Measurements from ENCODE around the gene KRTAP5-1. TPM values are rescaled to one million over a fixed set of nuclear protein-coding genes. Genes with fewer than 3 reads are reported as not detected.
"Not testable (repeated sequence)": the region's sequence is repeated elsewhere in the genome, so short reads cannot be mapped to it uniquely, and the experiment has no call there.

KRTAP5-1 gene
- total RNA-seq, 1 experiment from 2014 or later = not detected

GRCh38 chr11:1600626-1601025 is 15.5 kb upstream of the KRTAP5-1 start:
- intact Hi-C loops (cut with micrococcal nuclease) = no loop called here
- H3K9ac ChIP-seq (ENCODE audit: low read length) = no peak overlapping the region
- H3K27ac ChIP-seq (ENCODE audit: low read length) = no peak overlapping the region
- no peak for DNase-seq
- no peak for ATAC-seq
- no peaks in the 10 kb centered on the region for H3F3A ChIP-seq (ENCODE audit: low read length, unreplicated experiment)
- no peaks in the 10 kb centered on the region for H4K20me1 ChIP-seq (ENCODE audit: low read length)
- no peaks in the 10 kb centered on the region for H3K79me2 ChIP-seq (ENCODE audit: low read length)
- H3K9me3 ChIP-seq (ENCODE audit: low read length) = no peaks in the 10 kb centered on the region
- ChIA-PET CTCF (no interaction called here), POLR2A (ENCODE audit: unreplicated experiment) (interaction anchor here (0.7 kb wide), 1 partner anchor 19 kb away, joined by 3 read pairs; no protein-coding TSS in a partner anchor)
- no peak overlapping the region for H3K4me2 ChIP-seq (ENCODE audit: low read length)
- no peak overlapping the region for H3K4me3 ChIP-seq (ENCODE audit: low read length)
- H3K4me1 ChIP-seq (ENCODE audit: insufficient read depth, low read length) = no peaks in the 10 kb centered on the region
- peaks cover 30% of the 10 kb centered on the region for H3K27me3 ChIP-seq (ENCODE audit: low read length)
- no peaks in the 10 kb centered on the region for H3K9me2 ChIP-seq (replicated peaks; ENCODE audit: low read length)
- no peaks in the 10 kb centered on the region for H3K36me3 ChIP-seq (ENCODE audit: low read depth, low read length)
- TF ChIP-seq EZH2 (IDR thresholded peaks at IDR 0.05; ENCODE audit: low read length, unreplicated experiment) (no peak), EZH2phosphoT487 (IDR thresholded peaks at IDR 0.05; ENCODE audit: borderline replicate concordance, low read length) (no peak), CTCF (conservative IDR thresholded peaks at IDR 0.05; ENCODE audit: low read depth, low read length) (no peak)
- no TSS peak for BruUV-seq (replicated peaks)
- no peak overlapping the region for H2AFZ ChIP-seq (ENCODE audit: low read length)

- H3K4me3 ChIP-seq (ENCODE audit: low read length) = no peak overlapping the region
- no TSS peak for BruUV-seq (replicated peaks)
- no peaks in the 10 kb centered on the region for H3K79me2 ChIP-seq (ENCODE audit: low read length)
- ChIA-PET POLR2A (ENCODE audit: unreplicated experiment) (no interaction called here), CTCF (no interaction called here)
- ATAC-seq (no peak), DNase-seq (no peak)
- no peak overlapping the region for H3K27ac ChIP-seq (ENCODE audit: low read length)
- H3K9me3 ChIP-seq (ENCODE audit: low read length) = no peaks in the 10 kb centered on the region
- H3K4me2 ChIP-seq (ENCODE audit: low read length) = no peak overlapping the region
- intact Hi-C loops (cut with micrococcal nuclease) = no loop called here
- no peaks in the 10 kb centered on the region for H3K9me2 ChIP-seq (replicated peaks; ENCODE audit: low read length)
- no peak for TF ChIP-seq EZH2phosphoT487 (IDR thresholded peaks at IDR 0.05; ENCODE audit: borderline replicate concordance, low read length)
- TF ChIP-seq EZH2 (IDR thresholded peaks at IDR 0.05; ENCODE audit: low read length, unreplicated experiment) = no peak
- TF ChIP-seq CTCF (conservative IDR thresholded peaks at IDR 0.05; ENCODE audit: low read depth, low read length) = no peak
- no peaks in the 10 kb centered on the region for H3K36me3 ChIP-seq (ENCODE audit: low read depth, low read length)
- H3K27me3 ChIP-seq (ENCODE audit: low read length) = peaks cover 30% of the 10 kb centered on the region
- no peak overlapping the region for H3K9ac ChIP-seq (ENCODE audit: low read length)
- H3F3A ChIP-seq (ENCODE audit: low read length, unreplicated experiment) = no peaks in the 10 kb centered on the region
- no peak overlapping the region for H2AFZ ChIP-seq (ENCODE audit: low read length)
- H3K4me1 ChIP-seq (ENCODE audit: insufficient read depth, low read length) = no peaks in the 10 kb centered on the region
- no peaks in the 10 kb centered on the region for H4K20me1 ChIP-seq (ENCODE audit: low read length)
These were observed 13.7 kb upstream of the KRTAP5-1 start for GRCh38 chr11:1598816-1599215.

GRCh38 chr11:1598406-1598805 is 13.3 kb upstream of the KRTAP5-1 start:
- H3K79me2 ChIP-seq (ENCODE audit: low read length); BruUV-seq (replicated peaks); DNase-seq; H3K9me2 ChIP-seq (replicated peaks; ENCODE audit: low read length); intact Hi-C loops (cut with micrococcal nuclease); H3K4me2 ChIP-seq (ENCODE audit: low read length); H4K20me1 ChIP-seq (ENCODE audit: low read length); H3K9ac ChIP-seq (ENCODE audit: low read length); H3K4me1 ChIP-seq (ENCODE audit: insufficient read depth, low read length); H3F3A ChIP-seq (ENCODE audit: low read length, unreplicated experiment); H2AFZ ChIP-seq (ENCODE audit: low read length); POLR2A ChIA-PET (ENCODE audit: unreplicated experiment); H3K9me3 ChIP-seq (ENCODE audit: low read length); H3K4me3 ChIP-seq (ENCODE audit: low read length); ATAC-seq; H3K36me3 ChIP-seq (ENCODE audit: low read depth, low read length); H3K27ac ChIP-seq (ENCODE audit: low read length): not testable (repeated sequence)
- H3K27me3 ChIP-seq (ENCODE audit: low read length) = peaks cover 30% of the 10 kb centered on the region
- CTCF ChIA-PET = interaction anchor here (0.7 kb wide), 1 partner anchor 499 kb away, joined by 3 read pairs; no protein-coding TSS in a partner anchor
